ENCODE measurements around the gene TENM4. TPM values are rescaled to one million over a fixed set of nuclear protein-coding genes. Genes with fewer than 3 reads are reported as not detected.

The TENM4 gene
- total and polyA plus RNA-seq, 2 of the 13 experiments (the other 11 are each of a cell fraction or from before 2014, with no cell fraction given): not detected

DNA sequence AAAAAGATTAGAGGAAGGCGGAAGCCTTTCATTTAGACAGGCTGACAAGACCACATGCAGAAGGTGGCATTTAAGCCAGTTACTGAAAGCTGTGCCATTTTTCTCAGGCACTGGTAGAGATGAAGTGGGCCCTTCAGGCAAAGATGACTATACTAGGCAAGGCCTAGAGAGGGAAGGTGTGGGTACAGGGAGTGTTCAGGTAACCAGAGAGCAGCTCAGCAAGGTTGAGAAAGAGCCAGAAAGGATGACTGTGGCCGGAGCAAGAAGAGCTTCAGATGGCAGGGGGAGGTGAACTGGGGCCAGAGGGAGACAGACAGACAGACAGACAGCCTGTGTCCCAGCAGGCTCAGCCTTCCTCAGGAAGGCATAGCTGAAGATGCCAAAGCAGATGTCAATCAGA, 778.0 kb downstream of the TENM4 start:
- FAIRE-seq: no peak
- CTCF ChIA-PET (ENCODE audit: low intra/inter-chr PET ratio, low total read pairs): no interaction called here
- TF ChIP-seq CBX1 (IDR thresholded peaks at IDR 0.05; ENCODE audit: low read depth) (no peak), MBD4 (IDR thresholded peaks at IDR 0.05; ENCODE audit: borderline replicate concordance, low read length) (no peak), RARG (CRISPR knock-in tag; IDR thresholded peaks at IDR 0.05; ENCODE audit: low read depth) (no peak), NBN (conservative IDR thresholded peaks at IDR 0.05) (no peak), MXD4 (CRISPR knock-in tag; IDR thresholded peaks at IDR 0.05) (no peak), SCMH1 (CRISPR knock-in tag; IDR thresholded peaks at IDR 0.05; ENCODE audit: borderline replicate concordance) (no peak), RFX3 (CRISPR knock-in tag; IDR thresholded peaks at IDR 0.05) (no peak), FOXM1 (CRISPR knock-in tag; IDR thresholded peaks at IDR 0.05) (no peak), GFI1 (CRISPR knock-in tag; IDR thresholded peaks at IDR 0.05; ENCODE audit: borderline replicate concordance) (no peak), ZBTB26 (CRISPR knock-in tag; IDR thresholded peaks at IDR 0.05; ENCODE audit: borderline replicate concordance) (no peak), ZNF609 (CRISPR knock-in tag; IDR thresholded peaks at IDR 0.05; ENCODE audit: borderline replicate concordance) (no peak), FOSL1 (CRISPR knock-in tag; IDR thresholded peaks at IDR 0.05; ENCODE audit: borderline replicate concordance) (no peak), ZMAT5 (CRISPR knock-in tag; IDR thresholded peaks at IDR 0.05; ENCODE audit: borderline replicate concordance, low read depth) (no peak), CEBPG (CRISPR knock-in tag; IDR thresholded peaks at IDR 0.05) (no peak), ZNF619 (CRISPR knock-in tag; IDR thresholded peaks at IDR 0.05) (no peak)
- TF ChIP-seq, protein P1, sequence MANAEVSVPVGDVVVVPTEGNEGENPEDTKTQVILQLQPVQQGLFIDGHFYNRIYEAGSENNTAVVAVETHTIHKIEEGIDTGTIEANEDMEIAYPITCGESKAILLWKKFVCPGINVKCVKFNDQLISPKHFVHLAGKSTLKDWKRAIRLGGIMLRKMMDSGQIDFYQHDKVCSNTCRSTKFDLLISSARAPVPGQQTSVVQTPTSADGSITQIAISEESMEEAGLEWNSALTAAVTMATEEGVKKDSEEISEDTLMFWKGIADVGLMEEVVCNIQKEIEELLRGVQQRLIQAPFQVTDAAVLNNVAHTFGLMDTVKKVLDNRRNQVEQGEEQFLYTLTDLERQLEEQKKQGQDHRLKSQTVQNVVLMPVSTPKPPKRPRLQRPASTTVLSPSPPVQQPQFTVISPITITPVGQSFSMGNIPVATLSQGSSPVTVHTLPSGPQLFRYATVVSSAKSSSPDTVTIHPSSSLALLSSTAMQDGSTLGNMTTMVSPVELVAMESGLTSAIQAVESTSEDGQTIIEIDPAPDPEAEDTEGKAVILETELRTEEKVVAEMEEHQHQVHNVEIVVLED (CRISPR knock-in tag; IDR thresholded peaks at IDR 0.05; ENCODE audit: borderline replicate concordance): no peak
- TF ChIP-seq, protein P2, sequence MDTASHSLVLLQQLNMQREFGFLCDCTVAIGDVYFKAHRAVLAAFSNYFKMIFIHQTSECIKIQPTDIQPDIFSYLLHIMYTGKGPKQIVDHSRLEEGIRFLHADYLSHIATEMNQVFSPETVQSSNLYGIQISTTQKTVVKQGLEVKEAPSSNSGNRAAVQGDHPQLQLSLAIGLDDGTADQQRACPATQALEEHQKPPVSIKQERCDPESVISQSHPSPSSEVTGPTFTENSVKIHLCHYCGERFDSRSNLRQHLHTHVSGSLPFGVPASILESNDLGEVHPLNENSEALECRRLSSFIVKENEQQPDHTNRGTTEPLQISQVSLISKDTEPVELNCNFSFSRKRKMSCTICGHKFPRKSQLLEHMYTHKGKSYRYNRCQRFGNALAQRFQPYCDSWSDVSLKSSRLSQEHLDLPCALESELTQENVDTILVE (CRISPR knock-in tag; IDR thresholded peaks at IDR 0.05): no peak

More for the DNA sequence above, 778.0 kb downstream of the TENM4 start:
- Histone ChIP-seq H3K4me1 (ENCODE audit: insufficient read depth, low read length) (no peaks in the 10 kb centered on the region), H3K9ac (ENCODE audit: insufficient read depth, low read depth, low read length) (no peak overlapping the region), H3K4me3 (replicated peaks in 1 of 3; ENCODE audit: insufficient read depth in 1 of 3, low read depth in 2 of 3, low read length in 3 of 3) (no peak overlapping the region), H3K27me3 (ENCODE audit: control insufficient read depth in 1 of 2, insufficient read depth in 2 of 2, low read length in 2 of 2) (peaks cover 0 to 14% of the 10 kb centered on the region in 2 experiments; a peak in 2 of 5 replicates), H3K27ac (ENCODE audit: extremely low read length, insufficient read depth, low read length) (no peak overlapping the region), H3K36me3 (replicated peaks in 1 of 2; ENCODE audit: control insufficient read depth in 1 of 2, insufficient read depth in 2 of 2, low read length in 2 of 2) (no peaks in the 10 kb centered on the region), H3K79me2 (ENCODE audit: insufficient read depth, low read length) (no peaks in the 10 kb centered on the region), H3K4me2 (ENCODE audit: low read depth, low read length) (no peak overlapping the region), H3K9me3 (ENCODE audit: low read length) (no peaks in the 10 kb centered on the region), H2AFZ (ENCODE audit: low read length) (no peak overlapping the region), H4K20me1 (ENCODE audit: insufficient read depth, low read length) (no peaks in the 10 kb centered on the region)
- ATAC-seq (no peak), DNase-seq (ENCODE audit: low spot score) (no peak)
- POLR2A ChIA-PET: no interaction called here
- 52% methylated on average over 2 of the region's 2 CpGs for WGBS (ENCODE audit: low lambda C conversion rate)
- intact Hi-C loops (cut with micrococcal nuclease; ENCODE audit: unreplicated experiment) (no loop called here), in situ Hi-C loops (cut with HindIII; ENCODE audit: extremely low pct_ligation_motif_present, low pct_unique_long_range_greater_than_20kb) (no loop called here)
- no TSS peak for BruUV-seq (replicated peaks)

Data from HepG2 (cell line).